NCI-H2227 treated with DMSO at 0.1 percent for 48 hours (cell line): Measurements from ENCODE around the gene SNRNP40.

Source experiments
- DNase-seq: peaks from one replicate; lab custom pipeline; 2025; lab: John Stamatoyannopoulos, UW

Gene SNRNP40

GRCh38 chr1:31230378-31230777, 66.2 kb downstream of the SNRNP40 start:
- no peak for DNase-seq

DNA sequence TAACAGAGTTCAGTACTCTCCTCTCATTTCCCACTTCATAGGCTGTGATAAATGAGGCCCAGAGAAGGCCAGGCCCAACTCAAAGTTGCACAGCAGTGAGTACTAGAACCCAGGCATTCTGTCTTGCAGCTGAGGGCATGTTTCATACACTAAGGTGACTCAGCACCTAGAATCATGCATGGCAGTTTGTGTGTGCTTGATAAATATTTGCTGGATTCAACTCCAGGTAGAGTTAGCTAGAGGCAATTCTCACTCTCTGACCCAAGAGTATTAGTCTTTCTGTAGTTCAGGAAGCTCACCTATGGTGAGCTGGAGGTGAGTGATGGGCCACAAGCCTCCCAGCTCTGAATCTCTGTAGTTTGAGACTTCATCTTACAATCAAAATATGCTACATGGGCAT, 67.6 kb downstream of the SNRNP40 start:
- DNase-seq, result no peak

DNA sequence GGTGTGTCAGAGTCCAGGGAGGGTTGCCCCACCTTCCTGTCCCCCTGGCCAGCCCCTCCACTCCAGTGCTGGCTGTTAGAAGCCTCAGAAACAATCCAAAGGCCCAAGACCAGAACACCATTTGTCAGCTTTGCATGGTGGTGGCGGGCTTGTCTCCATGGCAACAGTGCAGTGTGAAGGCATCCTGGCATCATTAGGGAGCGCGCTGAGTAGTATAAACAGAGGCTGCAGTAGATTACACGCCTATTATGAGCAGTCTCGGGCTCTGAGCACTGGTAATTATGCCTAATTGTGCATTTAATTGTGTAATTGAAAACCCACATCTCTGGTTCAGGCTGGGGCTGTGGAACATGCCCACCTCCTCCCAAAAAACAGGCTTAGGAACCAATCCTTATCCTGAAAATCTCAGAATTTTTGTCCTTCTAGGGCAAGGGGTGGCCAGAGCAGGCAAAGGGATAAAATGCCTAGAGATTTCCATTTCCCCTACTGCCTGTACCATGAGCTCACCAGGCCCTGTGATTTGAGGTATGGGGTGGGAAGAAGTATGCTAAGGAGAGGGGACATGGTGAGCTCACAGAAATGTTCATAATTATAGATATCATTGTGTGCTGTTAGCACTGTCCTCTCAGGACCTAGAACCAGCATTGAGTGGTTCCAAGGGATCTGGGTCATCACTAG, 68.6 kb downstream of the SNRNP40 start:
- DNase-seq, result peak; percentile 58

DNA sequence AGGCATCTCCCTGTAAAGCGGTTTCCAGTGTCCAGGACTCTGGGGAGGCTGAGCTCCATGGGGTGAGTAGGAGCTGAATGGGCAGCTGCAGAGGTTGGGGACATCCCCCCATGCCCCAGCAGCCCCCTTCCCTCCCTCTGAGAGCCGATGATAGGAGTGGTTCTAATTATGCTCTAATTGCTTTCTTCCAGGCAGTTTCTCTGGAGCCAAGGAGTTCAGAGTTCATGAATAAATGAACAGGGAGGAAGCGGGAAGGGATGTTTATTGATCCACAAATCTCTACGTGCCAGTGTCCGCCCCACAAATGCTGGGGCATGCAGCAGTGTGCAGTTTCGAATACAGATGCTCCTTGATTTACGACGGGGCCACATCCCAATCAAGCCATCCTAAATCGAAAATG, 72.5 kb downstream of the SNRNP40 start:
- DNase-seq, result peak; percentile 71

GRCh38 chr1:31222176-31222575, 74.4 kb downstream of the SNRNP40 start:
- DNase-seq, result no peak

GRCh38 chr1:31221072-31221471, 75.5 kb downstream of the SNRNP40 start:
- DNase-seq, result no peak

- no peak for DNase-seq
Observed at GRCh38 chr1:31219489-31219888, 77.1 kb downstream of the SNRNP40 start.

DNA sequence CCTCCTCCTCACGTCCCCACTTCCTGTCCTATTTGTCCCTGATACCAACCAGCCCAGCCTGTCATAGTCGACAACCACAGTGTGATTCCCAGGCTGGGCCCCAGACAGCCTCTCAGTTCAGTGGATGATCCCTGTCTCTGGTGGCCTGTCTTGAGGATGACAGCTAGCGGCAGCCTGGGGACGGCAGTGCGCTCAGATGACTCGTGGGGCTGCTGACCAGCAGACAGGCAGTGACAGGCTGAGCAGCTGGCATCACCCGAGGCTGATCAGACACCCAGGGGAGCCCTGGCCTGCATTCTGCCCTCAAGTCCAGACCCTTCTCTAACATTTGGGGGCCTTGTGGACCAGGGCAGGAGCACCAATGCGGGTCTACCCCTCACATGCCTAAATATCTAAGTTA, 77.9 kb downstream of the SNRNP40 start:
- no peak for DNase-seq

- peak; percentile 88 for DNase-seq
Observed at GRCh38 chr1:31216016-31216415, 80.6 kb downstream of the SNRNP40 start.

DNA sequence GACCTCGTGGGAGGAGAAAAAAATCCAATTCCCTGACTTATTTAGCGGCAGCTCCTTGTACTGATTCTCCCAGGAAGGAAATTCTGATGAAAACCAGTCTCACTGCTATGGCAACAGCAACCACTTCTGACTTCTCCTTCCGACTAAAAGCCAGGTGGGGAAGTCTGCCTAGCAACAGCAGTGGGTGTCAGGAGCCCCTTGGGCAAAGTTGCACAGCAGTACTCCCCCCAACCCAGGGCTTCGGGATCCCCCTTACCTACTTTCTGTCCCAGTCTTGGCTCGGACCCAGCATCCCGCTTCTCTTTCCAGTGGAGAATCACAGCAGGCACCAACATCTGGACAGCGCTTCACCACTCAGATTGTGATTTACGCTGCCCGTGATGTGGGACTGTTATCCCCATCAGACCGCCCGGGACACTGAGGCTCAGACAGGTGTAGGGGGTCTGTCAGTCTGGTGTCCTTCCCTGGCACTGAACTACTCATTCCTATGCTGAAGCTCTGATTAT, 81.5 kb downstream of the SNRNP40 start:
- no peak for DNase-seq

DNA sequence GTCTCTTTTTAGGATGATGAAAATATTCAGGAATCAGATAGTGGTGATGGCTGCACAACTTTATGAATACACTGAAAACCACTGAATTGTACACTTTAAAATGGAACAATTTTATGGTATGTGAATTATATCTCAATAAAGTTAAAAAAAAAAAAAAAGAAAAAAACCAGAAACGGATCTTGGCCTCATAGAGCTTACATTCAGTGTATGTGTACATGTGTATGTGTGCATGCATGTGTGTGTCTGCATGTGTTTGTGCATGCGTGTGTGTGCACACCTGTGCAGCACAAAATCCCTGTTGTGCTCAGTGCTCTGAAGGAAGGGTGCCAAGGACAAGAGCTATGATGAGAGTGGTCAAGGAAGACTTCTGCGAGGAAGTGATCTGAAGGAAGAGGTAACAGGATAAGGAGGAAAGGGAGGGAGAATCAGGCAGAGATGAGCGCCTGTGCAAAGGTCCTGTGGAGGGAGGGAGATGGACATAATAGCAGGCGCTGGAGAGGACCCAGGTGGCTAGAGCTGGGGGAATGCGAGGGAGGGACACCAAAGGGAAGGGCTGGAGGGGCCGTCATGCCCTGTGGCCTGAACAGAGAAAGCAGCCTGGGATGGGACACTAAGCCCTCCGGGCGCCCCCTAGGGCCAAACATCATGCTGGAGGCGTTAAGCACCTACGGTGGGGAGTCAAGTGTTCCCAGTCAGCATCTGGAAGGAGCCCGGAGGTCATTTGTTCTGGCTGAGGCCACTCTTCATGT, 82.1 kb downstream of the SNRNP40 start:
- DNase-seq, result no peak
